GM08714 (cell line): ENCODE results near the gene CLDN6.

ENCODE experiments used
- H3K4me3 ChIP-seq: fragments of 200-500 bp; sonication (Bioruptor generic); 2 replicates; pipeline ENCODE4 v1.5.1; 2014; ENCODE audit warnings: mild to moderate bottlenecking, low read length, inconsistent platforms
- ZNF274 ChIP-seq: IDR thresholded peaks from 2 replicates; pipeline ENCODE4 v1.6.1; 2012; ENCODE audit warnings: mild to moderate bottlenecking, low read depth, low read length

Gene CLDN6

DNA sequence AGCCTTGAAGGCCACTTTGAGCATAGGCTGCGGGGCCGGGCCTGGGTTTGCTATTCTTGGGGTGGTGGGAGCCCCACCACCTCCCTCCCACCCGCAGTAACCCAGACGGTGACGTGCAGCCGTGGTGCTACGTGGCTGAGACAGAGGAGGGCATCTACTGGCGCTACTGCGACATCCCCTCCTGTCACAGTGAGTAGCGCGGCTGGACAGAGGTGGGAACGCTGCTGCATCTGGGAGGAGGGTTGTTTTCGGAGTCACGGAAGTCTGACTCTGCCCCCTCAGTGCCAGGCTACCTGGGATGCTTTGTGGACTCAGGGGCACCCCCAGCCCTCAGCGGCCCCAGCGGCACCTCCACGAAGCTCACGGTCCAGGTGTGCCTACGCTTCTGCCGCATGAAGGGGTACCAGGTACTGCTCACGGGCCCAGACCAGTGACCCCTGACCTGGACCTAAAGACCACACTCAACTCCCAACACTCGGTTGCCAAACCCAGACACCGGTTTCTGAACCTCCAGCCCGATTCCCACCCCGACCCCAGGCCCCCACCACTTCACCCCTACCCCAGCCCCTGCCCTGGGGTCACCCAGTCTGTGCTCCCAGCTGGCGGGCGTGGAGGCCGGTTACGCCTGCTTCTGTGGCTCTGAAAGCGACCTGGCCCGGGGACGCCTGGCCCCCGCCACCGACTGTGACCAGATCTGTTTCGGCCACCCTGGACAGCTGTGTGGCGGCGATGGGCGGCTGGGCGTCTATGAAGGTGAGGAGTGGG is 51.8 kb downstream of the CLDN6 start:
- no peak overlapping the region for H3K4me3 ChIP-seq
- TF ChIP-seq ZNF274 = no peak
